A549 treated with AZD9567 at 1 μM for 4 hours (cell line): Measurements from ENCODE around the gene CDCA7L. TPM values are rescaled to one million over a fixed set of nuclear protein-coding genes. Genes with fewer than 3 reads are reported as not detected.

Source experiments
- total RNA-seq: library from RNA; stranded (reverse); fragments of 200-300 nt; extraction: Qiagen RNA extraction; gene quantifications from 5 replicates; pipeline ENCODE4 v1.2.3, GENCODE V29; 2022; ENCODE audit not compliant: insufficient read depth

CDCA7L gene, protein sequence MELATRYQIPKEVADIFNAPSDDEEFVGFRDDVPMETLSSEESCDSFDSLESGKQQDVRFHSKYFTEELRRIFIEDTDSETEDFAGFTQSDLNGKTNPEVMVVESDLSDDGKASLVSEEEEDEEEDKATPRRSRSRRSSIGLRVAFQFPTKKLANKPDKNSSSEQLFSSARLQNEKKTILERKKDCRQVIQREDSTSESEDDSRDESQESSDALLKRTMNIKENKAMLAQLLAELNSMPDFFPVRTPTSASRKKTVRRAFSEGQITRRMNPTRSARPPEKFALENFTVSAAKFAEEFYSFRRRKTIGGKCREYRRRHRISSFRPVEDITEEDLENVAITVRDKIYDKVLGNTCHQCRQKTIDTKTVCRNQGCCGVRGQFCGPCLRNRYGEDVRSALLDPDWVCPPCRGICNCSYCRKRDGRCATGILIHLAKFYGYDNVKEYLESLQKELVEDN
- 17.5 to 28.4 TPM (median 19.1 TPM) in 5 replicates for total RNA-seq

DNA sequence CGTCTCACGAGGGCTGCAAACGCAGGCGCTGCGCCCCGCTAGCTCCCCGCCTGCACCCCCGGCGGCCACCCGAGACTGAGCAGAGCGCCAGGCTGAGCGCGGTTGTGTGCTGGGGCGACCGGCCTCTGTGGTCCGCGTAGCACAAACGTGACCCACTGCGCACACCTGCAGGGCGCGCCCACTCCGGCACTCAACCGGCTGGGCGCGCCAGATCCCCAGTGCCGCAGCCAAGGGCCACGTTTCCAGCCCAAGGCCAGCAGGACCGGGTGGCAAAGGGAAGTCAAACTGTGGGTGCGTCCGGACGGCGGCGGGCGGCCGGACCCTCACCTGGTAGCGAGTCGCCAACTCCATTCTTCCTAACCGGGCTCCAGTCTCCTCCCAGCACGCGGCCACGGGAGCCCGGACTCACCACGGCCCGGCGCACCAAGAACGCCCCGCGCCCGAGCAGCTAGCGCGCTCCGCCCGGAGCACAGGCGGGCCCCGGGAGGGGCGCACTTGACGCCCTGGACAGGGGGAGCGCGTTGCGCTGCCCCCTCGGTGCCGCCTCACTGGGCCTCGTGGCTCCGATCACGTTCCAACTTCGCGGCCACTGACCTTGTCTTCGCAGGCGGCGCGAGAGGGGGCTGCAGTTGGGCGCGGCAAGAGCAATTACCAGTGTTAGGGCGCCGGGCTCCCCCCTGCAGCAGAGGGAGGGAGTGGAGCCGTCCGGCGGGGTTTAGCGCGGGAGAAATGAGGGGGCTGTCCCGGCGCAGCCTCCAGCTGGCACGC, at the start of gene CDCA7L:
CDCA7L (minus strand) TSS at position 446 of the 768 bp plus-strand sequence; CDS start at position 351, 95 bp downstream.

